Spinal cord (tissue), 10 donors: Measurements from ENCODE around the gene NAPSA. TPM values are rescaled to one million over a fixed set of nuclear protein-coding genes. Genes with fewer than 3 reads are reported as not detected.
A peak's percentile ranks its signal among the peaks of the same experiment; 100 is the strongest.
"Not testable (repeated sequence)": the region's sequence is repeated elsewhere in the genome, so short reads cannot be mapped to it uniquely, and the experiment has no call there.

Experiments used
- DNase-seq, 6 donors: peaks; one replicate each; pipeline versions ENCODE4 v3.0.0 to v3.0.0-alpha.2; 2013 to 2015; ENCODE audit warnings: low spot score in 6 of 6, low read depth in 4 of 6
- H3K27ac ChIP-seq: one replicate; pipeline ENCODE4 v1.5.1; 2013; ENCODE audit warnings: low read depth, low read length, control low read depth
- H3K27me3 ChIP-seq: one replicate; pipeline ENCODE4 v1.6.1; 2013; ENCODE audit warnings: low read length; ENCODE audit not compliant: control insufficient read depth, insufficient read depth
- H3K36me3 ChIP-seq: one replicate; pipeline ENCODE4 v1.6.1; 2013; ENCODE audit warnings: low read length; ENCODE audit not compliant: control insufficient read depth, insufficient read depth
- H3K4me1 ChIP-seq: one replicate; pipeline ENCODE4 v1.6.1; 2013; ENCODE audit warnings: low read length; ENCODE audit not compliant: control insufficient read depth, insufficient read depth
- H3K4me3 ChIP-seq: one replicate; pipeline ENCODE4 v1.5.1; 2013; ENCODE audit warnings: low read depth, low read length, control low read depth
- H3K9me3 ChIP-seq: one replicate; pipeline ENCODE4 v1.6.1; 2013; ENCODE audit warnings: low read length; ENCODE audit not compliant: control insufficient read depth, insufficient read depth
- WGBS: methylation state at CpG from one replicate; pipeline ENCODE4 v1.1.5; 2013; ENCODE audit warnings: missing lambda C conversion rate; ENCODE audit not compliant: insufficient coverage; 5-methylcytosine and 5-hydroxymethylcytosine counted together
- polyA plus RNA-seq, 2 donors: library from polyadenylated mRNA; unstranded; fragments of 120-200 nt; gene quantifications; one replicate each; pipeline ENCODE4 v1.2.1, GENCODE V29; 2013; ENCODE audit not compliant: insufficient read length in 2 of 2
- total RNA-seq, 2 donors: library from RNA; depleted of rRNA in 1 of 2; stranded (reverse); fragments of 120-200 nt in 1 of 2; fragments of >200 nt in 1 of 2; gene quantifications; one replicate each; pipeline versions ENCODE4 v1.2.3 to v1.2.4, GENCODE V29; 2013 to 2014
- donor health status: healthy.

Gene NAPSA
- total and polyA plus RNA-seq, 4 donors: 0.79 to 3.3 (median 1.5) TPM

DNA sequence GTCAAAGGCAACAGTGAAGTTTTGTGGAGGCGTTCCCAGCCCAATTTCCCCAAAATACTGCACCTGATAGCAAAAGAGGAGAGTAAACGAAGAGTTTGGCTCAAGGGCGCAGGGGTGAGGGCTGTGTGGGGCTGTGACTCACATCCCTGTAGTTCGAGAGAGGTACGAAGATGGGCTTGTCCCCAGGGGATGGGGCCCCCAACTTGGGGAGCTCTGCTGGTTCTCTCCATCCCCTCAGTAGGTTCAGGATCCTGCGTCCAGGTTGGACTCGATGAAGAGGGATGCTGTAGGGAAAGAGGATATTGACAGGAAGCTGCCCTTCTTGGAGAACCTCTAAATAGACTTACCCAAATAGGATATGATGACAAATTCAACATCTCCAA is 3.4 kb downstream of the NAPSA start:
- H3K27ac ChIP-seq: no peak overlapping the region
- DNase-seq: no peak
- WGBS: 100% methylated on average over 4 of the region's 7 CpGs
- no peak overlapping the region for H3K4me3 ChIP-seq
- H3K27me3 ChIP-seq: no peaks in the 10 kb centered on the region
- H3K4me1 ChIP-seq: peaks cover 28% of the 10 kb centered on the region
- no peaks in the 10 kb centered on the region for H3K9me3 ChIP-seq
- H3K36me3 ChIP-seq: no peaks in the 10 kb centered on the region

DNA sequence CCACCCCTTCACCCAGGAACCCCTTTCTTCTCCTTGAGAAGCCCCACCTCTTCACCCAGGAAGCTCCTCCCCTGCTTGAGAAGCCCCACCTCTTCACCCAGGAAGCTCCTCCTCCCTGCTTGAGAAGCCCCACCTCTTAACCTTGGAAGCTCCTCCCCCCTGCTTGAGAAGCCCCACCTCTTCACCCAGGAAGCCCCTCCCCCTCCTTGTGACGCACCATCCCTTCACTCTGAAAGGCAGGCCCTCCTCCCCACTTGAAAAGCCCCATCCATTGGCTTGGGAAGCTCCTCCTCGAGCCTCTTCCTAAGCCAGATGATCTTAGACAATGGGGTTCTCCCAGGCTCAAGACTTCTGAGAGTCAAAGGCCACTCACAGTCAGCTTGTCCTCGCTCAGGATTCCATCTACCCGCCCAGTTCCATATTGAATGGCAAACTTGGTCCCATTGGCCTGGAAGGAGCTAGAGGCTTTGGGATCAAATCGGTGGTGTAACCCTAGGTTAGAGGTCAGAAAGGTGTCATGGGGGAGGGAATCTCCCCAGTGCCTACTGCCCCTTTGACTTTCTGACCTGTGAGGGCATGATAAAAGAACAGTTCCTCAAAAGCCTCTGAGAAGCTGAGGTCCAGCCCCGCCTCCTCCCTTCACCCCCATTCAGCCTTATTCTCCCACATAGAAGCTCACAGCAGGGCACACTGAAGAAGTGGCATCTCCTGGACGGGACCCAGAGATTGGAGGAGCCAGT is 4.0 kb downstream of the NAPSA start:
- DNase-seq: no peak
- no peak overlapping the region for H3K27ac ChIP-seq
- WGBS: 57% methylated on average over 2 of the region's 7 CpGs

DNA sequence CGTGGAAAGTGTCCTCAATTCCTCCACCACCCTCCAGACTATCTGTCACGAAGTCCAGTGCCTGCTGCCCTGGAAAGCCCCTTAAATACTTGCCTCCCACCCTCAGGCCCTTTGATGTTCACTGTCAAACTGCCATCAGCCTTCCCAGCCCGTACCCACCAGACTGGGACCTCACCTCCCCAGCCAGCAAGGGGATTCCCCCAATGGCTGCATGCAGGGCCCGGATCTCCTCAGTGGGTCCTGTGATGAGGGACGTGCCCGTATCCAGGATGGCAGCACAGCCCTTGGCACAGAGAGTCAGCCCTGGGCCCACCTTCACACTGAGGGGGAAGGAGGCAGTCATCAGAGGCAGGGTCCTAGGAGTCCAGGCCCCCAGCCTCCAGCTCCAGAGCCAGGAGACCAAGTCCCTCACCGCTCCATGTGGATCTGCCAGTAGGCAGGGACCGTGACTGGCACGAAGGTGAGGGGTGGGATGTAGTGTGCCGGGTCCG is 6.1 kb downstream of the NAPSA start:
- 93% methylated on average over 9 of the region's 11 CpGs for WGBS
- Histone ChIP-seq H3K36me3 (no peaks in the 10 kb centered on the region), H3K27ac (no peak overlapping the region), H3K4me1 (peaks cover 32% of the 10 kb centered on the region), H3K9me3 (no peaks in the 10 kb centered on the region), H3K4me3 (no peak overlapping the region), H3K27me3 (no peaks in the 10 kb centered on the region)
- DNase-seq: no peak

More for the DNA sequence above, 4.0 kb downstream of the NAPSA start:
- H3K27me3 ChIP-seq: no peaks in the 10 kb centered on the region
- peaks cover 32% of the 10 kb centered on the region for H3K4me1 ChIP-seq
- H3K9me3 ChIP-seq: no peaks in the 10 kb centered on the region
- no peak overlapping the region for H3K4me3 ChIP-seq
- no peaks in the 10 kb centered on the region for H3K36me3 ChIP-seq

DNA sequence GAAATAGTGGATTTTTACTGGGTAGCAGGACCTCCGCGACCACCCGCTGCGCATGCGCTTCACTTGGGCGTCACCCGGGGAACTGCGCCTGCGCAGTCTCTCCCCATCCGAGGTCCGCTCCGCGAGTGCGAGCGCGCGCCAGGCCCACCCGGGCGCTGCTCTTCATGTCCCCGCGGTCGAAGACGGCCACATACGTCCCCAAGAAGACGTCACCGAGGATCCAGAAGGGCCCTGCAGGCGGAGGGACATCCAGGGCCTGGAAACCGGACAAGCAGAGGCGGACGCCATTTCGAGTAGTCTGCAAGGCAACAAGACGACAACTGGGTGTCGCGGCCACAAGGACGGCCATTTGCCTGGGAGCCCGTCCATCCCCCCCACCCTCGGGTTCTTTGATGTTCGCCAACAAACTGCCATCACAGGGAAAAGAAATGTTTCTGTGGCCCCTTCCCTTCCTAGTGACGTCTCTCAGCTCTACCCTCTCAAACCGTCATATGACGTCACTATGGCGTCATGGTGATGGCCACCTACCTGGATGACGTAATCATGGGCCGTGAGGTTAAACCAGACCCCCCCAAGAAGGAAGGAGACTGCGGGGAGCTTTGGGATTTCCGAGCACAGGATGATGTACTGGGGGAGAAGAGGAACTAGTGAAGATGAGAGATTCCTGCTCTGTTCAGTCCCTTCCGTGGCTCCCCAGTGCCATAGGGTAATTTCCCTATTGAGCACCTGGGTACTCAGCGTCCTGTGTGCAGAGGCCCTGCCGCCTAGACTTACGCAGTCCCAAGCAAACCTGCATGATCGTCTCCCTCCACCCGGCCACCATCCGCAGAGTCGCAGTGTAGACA is 6.7 kb downstream of the NAPSA start:
- WGBS: 32% methylated on average over 51 of the region's 54 CpGs
- peak in 4 of 6 donors; percentile 55 to 95 (median 74) for DNase-seq
- no peak overlapping the region for H3K27ac ChIP-seq

DNA sequence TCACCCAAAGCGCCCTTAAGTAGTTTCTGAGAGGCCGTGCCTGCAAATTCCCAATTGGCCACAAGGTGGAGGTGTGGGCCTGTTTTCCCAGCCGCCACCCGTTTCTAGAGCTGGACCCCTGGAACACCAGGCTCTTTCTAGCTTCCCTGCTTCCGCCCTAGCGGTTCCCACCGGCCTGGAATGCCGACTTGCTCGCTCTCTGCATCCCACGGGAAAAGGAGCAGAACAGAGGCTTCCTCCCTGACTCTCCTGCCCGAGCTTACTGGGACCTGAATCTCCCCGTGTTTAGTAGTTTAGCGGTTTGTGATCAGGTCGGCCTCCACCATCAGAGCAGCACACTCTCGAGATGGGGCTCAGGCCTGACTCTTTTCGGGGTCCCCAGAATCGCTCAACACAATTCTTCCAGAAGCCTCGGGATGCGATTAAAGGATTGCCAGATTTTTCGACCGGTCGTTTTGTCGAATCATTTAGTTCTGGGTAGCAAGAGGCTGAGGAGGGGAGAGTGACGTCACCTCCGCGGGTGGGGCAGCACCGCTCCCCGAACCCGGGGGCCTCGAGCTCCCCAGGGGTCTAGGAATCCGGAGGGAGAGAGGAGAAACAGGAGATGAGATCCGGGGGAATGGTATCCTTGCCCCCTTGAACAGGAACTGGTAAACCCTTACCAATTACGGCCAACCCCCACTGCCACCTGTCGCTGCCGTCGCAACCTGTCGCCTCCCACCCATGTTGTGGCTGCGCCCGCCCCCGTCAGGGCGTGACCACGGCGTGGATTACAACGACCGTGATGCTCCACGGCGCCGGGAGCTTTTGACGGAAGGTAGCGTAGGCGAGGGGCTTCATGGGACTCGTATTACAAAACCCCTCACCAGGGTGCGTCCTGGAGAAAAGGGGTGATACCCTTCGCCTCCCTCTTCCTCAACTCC is 8.0 kb downstream of the NAPSA start:
- H3K27me3 ChIP-seq: no peaks in the 10 kb centered on the region
- H3K27ac ChIP-seq: peak overlapping the region; percentile 88
- H3K9me3 ChIP-seq: no peaks in the 10 kb centered on the region
- 9% methylated on average over 42 of the region's 54 CpGs for WGBS
- peak in 4 of 6 donors; percentile 44 to 94 (median 72) for DNase-seq
- no peaks in the 10 kb centered on the region for H3K36me3 ChIP-seq
- peak overlapping the region; percentile 52 for H3K4me3 ChIP-seq
- H3K4me1 ChIP-seq: peaks cover 32% of the 10 kb centered on the region

More for the DNA sequence above, 6.7 kb downstream of the NAPSA start:
- H3K4me3 ChIP-seq: peak overlapping the region; percentile 52
- no peaks in the 10 kb centered on the region for H3K36me3 ChIP-seq
- no peaks in the 10 kb centered on the region for H3K9me3 ChIP-seq
- H3K4me1 ChIP-seq: peaks cover 32% of the 10 kb centered on the region
- no peaks in the 10 kb centered on the region for H3K27me3 ChIP-seq

DNA sequence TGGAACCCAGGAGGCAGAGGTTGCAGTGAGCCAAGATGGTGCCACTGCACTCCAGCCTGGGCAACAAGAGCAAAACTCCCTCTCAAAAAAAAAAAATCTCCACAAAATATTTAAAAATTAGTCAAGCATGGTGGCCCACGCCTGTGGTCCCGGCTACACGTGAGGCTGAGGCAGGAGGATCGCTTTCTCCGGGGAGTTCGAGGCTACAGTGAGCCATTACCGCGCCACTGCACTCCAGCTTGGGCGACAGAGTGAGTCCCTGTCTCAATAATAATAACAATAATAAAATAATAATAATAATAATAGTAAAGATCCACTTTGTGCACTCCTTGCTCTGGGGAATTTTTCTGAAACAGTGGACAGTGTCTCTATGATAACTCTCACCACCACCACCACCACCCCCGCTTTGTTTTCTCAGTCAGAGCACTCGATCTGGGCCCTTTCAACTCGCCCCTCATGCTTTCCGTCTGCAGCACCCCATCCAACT is 8.7 kb downstream of the NAPSA start:
- peaks cover 32% of the 10 kb centered on the region for H3K4me1 ChIP-seq
- H3K27me3 ChIP-seq: no peaks in the 10 kb centered on the region
- DNase-seq: no peak
- no peak overlapping the region for H3K27ac ChIP-seq
- no peaks in the 10 kb centered on the region for H3K9me3 ChIP-seq
- H3K4me3 ChIP-seq: peak overlapping the region; percentile 52
- no peaks in the 10 kb centered on the region for H3K36me3 ChIP-seq
- WGBS: 46% methylated on average over 10 of the region's 13 CpGs

DNA sequence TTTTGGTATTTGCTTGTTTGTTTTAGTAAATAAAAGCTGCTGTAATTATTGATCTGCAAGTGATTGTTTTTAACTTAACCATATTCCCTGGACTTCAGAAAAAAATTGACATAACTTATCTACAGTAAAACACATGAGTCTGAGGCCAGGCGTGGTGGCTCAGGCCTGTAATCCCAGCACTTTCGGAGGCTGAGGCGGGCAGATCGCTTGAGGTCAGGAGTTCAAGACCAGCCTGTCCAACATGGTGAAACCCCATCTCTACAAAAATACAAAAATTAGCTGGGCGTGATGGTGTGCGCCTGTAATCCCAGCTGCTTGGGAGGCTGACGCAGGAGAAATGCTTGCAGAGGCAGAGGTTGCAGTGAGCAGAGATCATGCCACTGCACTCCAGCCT is 12.0 kb downstream of the NAPSA start:
- not testable (repeated sequence) for H3K9me3 ChIP-seq, H3K4me3 ChIP-seq, H3K27me3 ChIP-seq, H3K36me3 ChIP-seq, H3K27ac ChIP-seq, DNase-seq
- peaks cover 19% of the 10 kb centered on the region for H3K4me1 ChIP-seq
- 94% methylated on average over 7 of the region's 7 CpGs for WGBS

DNA sequence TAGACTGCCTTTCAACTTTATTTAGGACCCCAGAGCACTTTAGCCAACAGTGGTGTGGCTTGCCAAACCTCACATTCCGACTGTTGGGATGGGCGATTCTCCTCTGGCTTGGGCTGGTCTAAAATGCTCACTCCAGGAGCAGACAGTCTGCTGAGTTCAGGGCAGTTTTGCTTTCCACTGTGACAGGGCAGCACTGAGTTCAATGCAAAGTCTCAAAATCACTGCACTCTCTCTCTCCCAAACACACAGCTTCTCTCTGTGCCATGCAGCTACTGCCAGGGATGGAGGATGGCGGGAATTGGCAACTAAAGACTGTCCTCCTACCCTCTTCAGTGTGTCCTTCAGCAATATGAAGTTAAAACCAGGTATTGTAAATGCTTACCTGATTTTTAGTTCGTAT is 13.2 kb downstream of the NAPSA start:
- Histone ChIP-seq H3K27me3 (no peaks in the 10 kb centered on the region), H3K36me3 (no peaks in the 10 kb centered on the region), H3K9me3 (no peaks in the 10 kb centered on the region), H3K4me1 (peaks cover 7% of the 10 kb centered on the region), H3K27ac (no peak overlapping the region), H3K4me3 (no peak overlapping the region)
- peak in 1 of 6 donors; percentile 23 for DNase-seq
- WGBS: 78% methylated on average over 2 of the region's 4 CpGs
